GM19463 (cell line): Measurements from ENCODE around the gene JSRP1.

Experiments used
- ATAC-seq: cut with Tn5 transposase; IDR thresholded peaks from one replicate; pipeline ENCODE4 v1.9.1; 2021; ENCODE audit warnings: mild to moderate bottlenecking, moderate library complexity; ENCODE audit not compliant: unreplicated experiment

Gene JSRP1, protein sequence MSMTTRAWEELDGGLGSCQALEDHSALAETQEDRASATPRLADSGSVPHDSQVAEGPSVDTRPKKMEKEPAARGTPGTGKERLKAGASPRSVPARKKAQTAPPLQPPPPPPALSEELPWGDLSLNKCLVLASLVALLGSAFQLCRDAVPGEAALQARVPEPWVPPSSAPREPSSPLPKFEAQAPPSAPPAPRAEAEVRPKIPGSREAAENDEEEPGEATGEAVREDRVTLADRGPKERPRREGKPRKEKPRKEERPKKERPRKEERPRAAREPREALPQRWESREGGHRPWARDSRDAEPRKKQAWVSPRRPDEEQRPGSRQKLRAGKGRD

GRCh38 chr19:2255982-2256685 lies at the start of gene JSRP1:
Gene JSRP1, minus strand, starts transcription at chr19:2256417. Its CDS starts 1,103 bp downstream, at chr19:2255314.
- ATAC-seq, result no peak

DNA sequence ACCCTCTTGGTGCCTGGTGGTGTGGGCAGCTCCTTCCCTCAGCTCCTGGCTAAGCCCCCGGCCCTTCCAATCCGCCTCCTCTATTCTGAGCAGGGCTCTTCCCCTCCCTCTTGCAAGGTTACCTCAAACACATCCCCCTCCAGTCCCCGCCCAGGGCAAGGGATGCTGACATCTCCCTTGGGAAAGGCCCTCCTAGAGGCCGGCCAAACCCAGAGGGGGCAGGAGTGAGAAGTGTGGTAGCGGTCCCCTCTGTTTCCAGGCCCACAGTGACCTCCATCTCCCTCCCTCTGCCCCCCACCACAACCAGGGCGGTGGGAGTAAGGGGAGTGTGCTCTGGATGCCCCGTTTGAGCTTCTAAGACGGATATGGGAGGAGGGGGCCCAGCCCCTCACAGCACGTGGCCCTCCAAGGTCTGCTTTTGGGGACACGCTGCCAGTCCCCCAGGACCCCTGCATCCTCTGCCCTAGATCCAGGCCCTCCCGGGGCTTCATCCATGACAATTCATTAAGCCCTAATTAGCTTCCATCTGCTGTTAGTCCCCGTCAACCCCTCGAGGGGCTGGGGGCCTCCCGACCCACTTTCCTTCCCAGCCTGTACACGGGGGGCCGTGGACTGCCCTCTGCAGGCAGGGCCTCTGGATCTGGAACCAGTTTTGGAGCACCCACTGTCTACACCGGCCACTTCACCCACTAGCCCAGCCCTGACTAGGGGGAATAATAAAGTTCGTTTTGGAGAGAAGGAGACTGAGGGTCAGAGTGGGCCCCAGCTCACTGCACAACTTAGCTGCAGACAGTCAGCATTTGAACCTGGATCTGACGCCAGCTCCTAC lies 49.4 kb upstream of the JSRP1 start:
- ATAC-seq, result no peak

GRCh38 chr19:2303211-2303798 lies 47.1 kb upstream of the JSRP1 start:
- ATAC-seq, result no peak

DNA sequence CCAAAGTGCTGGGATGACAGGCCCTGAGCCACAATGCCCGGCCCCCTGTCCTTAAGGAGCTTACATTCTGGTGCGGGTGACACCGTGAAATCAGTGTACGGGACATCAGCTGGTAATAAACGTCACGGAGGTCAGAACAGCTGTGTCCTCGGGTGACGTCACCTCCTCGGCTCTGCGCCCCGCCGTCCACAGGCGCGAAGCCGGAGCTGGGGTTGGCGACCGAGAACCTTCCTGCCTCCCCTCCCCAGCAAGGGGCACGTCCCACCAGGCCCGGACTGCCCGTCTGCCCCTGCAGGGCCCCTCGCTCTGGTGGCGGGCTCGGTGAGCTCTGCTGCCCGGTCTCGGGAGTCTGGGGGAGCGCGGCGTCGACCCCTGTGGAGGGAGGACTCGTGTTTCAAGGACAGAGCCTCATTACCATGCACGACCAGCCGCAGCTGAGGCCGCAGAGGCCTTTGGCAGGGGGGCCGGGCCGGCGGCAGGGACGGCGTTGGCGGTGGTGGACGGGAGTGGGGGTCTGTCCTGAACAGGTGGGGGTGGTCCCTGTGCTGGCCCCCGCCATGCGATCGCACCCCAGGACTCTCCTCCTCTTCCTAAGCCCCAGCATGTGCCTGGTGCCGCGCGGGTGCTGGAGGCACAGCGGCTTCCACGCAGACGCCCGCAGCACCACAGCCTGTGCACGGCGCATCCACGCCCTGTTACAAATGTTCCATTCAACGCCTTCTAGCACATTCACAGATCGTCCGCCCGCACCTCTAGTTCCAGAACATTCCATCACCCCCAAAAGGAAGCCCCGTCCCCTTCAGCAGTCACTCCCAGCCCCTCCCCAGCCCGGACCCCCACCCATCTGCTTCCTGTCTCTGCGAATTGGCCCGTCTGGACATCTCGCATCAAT lies 46.3 kb upstream of the JSRP1 start:
- no peak for ATAC-seq

DNA sequence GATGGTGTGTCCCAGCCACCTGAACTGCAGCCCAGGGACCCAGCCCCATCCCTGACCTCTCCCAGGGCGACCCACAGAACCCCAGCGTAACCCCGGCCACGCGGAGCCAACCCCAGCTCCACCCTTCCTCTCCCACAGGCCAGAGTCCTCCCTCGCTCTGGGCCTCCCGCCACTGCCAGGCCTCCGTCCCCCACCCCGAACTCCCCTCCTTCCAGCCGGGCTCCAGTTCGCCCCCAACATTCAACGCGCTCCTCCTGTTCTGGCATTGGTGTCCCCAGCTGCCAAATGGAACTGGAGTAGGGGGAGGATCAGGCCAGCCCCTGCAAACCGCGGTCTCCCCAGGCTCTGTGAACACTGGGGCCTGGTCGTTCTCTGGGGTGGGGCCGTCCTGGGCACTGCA lies 44.3 kb upstream of the JSRP1 start:
- no peak for ATAC-seq

DNA sequence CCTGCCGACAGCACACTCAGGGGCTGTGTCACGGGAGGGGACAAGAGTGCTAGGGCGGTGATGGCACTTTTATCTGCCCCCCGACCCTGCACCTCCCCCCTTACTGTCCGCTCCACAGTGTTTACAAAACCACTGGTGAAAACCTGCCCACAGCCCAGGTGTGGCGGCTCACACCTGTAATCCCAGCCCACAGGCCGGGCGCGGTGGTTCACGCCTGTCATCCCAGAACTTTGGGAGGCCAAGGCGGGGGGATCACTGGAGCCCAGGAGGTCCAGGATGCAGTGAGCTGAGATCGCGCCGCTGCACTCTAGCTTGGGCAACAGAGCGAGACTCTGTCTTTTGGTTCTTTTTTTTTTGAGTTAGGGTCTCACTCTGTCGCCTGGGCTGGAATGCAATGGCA lies 39.9 kb upstream of the JSRP1 start:
- ATAC-seq, result no peak

DNA sequence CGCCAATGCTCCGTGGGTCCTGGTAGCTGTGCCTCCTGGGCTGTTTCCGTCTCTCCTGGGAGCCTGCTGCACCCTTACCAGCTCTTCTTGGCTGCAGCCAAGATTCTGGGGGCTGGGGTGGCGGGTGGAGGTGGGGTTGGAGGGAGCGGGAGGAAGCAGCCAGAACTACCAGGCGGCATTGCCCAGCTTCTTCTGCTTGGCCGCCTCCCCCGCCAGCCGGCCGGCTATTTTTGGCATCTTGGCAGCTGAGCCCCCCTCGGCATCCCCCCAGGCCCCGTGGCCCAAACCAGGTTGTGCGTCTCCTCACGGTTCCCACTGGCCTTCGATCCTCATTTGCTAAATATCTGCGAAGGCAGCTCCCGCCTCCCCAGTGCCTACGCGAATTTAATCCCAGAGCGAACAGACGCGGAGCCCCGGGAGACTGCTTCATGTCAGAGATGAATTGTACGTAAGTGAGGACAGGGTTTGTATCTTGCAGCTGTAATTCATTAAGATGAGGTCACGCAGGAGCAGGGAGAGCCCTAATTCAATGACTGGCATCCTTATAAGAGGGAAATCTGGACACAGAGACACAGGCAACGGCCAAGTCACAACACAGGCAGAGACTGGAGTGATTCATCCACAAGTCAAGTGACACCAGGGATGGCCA lies 38.6 kb upstream of the JSRP1 start:
- no peak for ATAC-seq

- no peak for ATAC-seq
These were observed 35.1 kb upstream of the JSRP1 start for GRCh38 chr19:2291185-2291751.

DNA sequence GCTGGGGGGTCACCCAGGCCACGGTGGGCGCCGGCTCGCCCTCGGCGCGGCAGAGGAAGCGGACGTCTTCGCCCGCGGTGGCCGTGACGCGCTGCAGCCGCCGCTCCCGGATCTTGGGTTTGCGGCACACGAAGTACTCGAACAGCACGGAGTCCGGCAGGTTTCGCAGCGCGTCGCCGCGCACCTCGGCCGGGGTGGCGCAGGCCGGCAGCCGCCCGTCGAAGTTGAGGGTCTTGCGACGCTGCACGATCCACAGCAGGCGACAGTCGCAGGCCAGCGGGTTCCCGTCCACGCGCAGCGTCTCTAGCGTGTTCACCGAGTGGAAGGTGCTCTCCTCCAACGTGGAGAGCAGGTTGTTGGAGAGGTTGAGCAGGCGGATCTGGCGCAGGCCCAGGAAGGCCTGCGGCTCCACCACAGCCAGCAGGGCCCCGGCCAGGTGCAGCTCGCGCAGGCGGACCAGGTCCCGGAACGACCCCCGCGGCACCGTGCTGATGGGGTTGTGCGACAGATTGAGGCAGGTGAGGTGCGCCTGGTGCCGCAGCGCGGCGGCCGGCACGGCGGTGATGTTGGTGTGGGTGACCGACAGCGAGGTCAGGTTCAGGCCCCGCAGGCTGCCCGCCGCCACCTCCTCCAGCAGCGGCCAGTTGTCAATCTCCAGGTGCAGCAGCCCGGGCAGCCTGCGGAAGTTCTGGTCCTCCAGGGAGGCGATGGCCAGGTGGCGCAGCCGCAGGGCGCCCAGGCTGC lies 34.4 kb upstream of the JSRP1 start:
- ATAC-seq, result no peak

- no peak for ATAC-seq
These were observed 33.7 kb upstream of the JSRP1 start for GRCh38 chr19:2289714-2290435.

DNA sequence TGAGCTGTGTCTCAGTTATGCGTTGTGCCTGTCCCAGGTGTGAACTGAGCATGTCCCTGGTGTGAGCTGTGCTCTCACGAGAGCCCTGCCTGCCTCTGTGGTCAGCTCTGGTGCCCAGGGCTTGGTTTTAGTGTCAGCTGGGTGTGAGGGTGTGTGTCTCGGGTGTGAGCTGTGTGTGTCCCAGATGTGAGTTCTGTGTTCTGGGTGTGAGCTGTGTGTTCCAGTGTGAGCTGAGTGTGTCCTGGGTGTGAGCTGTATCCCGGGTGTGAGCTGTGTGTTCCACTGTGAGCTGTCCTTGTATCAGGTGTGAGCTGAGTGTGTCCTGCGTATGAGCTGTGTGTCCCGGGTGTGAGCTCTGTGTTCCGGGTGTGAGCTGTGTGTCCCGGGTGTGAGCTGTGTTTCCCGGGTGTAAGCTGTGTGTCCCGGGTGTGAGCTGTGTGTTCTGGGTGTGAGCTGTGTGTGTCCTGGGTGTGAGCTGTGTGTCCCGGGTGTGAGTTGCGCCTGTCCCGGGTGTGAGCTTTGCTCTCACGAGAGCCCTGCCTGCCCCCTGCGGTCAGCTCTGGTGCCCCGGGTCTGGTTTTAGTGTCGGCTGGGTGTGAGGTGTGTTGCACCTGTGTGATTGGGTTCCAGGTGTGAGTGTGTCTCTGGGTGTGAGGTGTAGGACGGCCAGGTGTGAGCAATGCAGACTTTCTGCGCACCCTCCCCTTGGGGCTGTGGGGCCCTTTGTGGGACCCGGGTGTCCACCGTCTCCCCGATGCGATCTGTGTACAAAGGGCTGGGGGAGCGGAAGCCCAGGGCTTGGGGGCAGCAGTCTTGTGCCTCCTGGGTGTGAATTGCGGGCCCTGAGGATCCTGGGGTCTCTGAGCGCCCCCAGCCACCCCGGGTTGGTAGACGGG lies 32.8 kb upstream of the JSRP1 start:
- ATAC-seq, result no peak

GRCh38 chr19:2288338-2288817 lies 32.2 kb upstream of the JSRP1 start:
- ATAC-seq, result no peak

DNA sequence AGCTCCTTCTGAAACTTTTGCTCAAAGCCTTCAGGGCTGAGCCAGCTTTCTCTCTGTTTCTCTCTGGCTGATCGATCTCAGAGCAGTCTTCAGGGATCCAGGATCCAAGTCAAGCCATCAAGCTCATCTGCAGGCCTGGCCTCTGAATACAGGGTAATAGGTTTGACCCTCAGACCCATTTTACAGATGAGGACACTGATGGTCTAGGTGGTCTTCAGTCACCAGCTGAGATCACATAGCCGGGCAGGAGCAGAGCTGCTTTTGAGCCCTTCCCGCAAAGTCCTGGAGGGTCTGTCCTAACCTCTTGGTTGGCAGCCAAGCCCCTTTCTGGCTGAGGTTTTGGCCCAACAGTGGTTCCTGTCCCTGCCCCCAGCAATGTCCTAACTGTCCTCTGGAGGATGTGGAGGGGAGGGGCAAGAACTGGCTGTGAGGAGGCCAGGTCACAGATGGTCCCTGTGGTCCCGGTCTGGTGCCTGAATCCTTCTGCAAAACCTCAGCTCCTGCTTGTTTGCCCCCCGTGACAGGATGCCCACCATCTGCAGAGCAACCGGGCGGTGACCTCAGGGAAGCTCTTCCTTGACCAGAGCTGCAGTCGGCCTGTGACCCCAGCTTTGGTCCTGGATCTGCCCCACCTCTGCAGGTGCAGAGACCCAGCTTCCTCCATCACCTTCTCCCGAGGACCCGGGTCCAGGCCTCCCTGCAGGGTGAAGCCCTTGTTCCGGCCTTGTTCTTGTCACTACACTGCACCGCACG lies 31.5 kb upstream of the JSRP1 start:
- ATAC-seq, result no peak

DNA sequence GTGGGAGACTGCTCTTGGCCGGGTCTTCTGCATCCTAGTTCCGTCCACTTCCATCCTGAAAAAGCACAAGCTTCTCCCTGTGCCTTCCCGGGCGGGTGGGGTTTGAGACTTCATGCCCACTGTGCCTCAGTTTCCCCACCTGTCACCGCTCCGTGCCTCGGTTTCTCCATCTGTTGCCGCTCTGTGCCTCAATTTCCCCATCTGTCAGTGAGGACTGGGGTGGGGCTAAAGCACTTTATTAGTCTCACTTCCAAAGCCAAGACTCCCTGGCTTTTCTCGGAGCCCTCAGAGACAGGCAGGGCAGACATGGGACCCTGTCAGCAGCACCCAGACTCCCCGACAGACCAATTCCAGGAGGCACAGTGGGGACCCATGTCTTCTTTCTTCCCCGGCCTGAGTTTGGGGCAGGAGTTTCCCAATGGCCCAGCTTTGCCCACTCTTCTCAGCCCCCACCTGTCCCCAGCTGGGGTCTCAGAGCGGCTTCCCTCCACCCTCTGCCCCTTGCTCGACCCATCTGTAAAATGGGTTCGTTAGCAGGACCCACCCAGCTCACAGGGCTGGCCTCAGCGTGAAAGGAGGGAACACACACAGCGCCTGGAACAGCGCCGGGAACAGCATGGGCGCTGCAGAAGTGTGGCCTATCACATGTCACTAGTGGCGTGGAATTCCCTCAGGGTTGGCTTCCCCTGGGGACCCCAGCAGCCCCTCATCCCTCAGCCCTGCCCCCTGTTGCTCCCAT lies 30.4 kb upstream of the JSRP1 start:
- ATAC-seq, result no peak

- ATAC-seq, result no peak
These were observed 27.8 kb upstream of the JSRP1 start for GRCh38 chr19:2283835-2284507.
